T-helper 2 cell treated with Interferon-gamma antibody and Interleukin-4, amounts not matched to agents 100 ng/mL and 5 ng/mL, for 36 hours (primary cell): ENCODE results near the gene IL12RB1. TPM values are rescaled to one million over a fixed set of nuclear protein-coding genes. Genes with fewer than 3 reads are reported as not detected.

ENCODE experiments used
- intact Hi-C: fragments of 100-400 bp; cut with micrococcal nuclease; formaldehyde crosslinking; loops from one replicate; pipeline ENCODE4 v1.15.1; 2023
- total RNA-seq: library from RNA; stranded (reverse); gene quantifications from 2 replicates; pipeline ENCODE4 v1.2.3, GENCODE V29; 2022

Gene IL12RB1
- total RNA-seq, 1 donor from 2014 or later = 93.9 TPM

- intact Hi-C loops = no loop called here
Observed at GRCh38 chr19:18090545-18091216, 3.9 kb upstream of the IL12RB1 start.

GRCh38 chr19:18089726-18090125, 3.0 kb upstream of the IL12RB1 start:
- intact Hi-C loops = loop anchor here (2.0 kb wide), 1 partner anchor 29 kb away; no protein-coding TSS in a partner anchor

DNA sequence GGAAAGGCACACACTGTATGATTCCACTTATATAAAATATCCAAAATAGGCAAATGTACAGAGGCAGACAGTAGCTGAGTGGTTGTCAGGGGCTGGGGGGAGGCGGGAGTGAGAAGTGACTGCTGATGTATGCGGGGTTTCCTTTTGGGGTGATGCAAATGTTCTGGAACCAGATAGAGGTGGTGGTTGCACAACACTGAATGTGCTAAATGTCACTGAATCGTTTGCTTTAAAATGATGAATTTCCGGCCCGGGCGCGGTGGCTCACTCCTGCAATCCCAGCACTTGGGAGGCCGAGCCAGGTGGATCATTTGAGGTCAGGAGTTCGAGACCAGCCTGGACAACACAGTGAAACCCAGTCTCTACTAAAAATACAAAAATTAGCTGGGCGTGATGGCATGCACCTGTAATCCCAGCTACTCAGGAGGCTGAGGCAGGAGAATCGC, 2.4 kb upstream of the IL12RB1 start:
- intact Hi-C loops = loop anchor here (2.0 kb wide), 1 partner anchor 30 kb away; no protein-coding TSS in a partner anchor

- intact Hi-C loops = no loop called here
Observed at GRCh38 chr19:18085702-18086457, 854 bp downstream of the IL12RB1 start.

DNA sequence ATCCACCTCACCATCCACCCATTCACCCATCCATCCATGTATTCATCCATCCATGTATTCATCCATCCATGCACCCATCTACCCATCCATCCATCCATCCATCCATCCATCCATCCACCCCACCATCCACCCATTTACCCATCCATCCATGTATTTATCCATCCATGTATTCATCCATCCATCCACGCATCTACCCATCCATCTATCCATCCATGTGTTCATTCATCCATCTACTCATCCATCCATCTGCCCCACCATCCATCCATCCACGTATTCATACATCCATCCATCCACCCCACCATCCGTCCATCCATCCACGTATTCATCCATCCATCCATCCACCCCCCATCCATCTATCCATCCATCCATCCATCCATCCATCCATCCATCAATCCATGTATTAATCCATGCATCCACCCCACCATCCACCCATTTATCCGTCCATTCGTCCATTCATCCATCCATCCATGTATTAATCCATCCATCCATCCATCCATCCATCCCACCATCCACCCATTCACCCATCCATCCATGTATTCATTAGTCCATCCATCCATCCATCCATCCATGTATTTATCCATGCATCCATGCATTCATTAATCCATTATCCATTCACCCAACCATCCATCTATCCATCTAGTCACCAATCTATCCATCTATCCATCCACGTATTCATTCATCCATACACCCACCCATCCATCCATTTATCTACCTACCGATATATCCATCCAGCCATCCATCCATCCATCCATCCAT, 2.6 kb downstream of the IL12RB1 start:
- intact Hi-C loops = no loop called here

DNA sequence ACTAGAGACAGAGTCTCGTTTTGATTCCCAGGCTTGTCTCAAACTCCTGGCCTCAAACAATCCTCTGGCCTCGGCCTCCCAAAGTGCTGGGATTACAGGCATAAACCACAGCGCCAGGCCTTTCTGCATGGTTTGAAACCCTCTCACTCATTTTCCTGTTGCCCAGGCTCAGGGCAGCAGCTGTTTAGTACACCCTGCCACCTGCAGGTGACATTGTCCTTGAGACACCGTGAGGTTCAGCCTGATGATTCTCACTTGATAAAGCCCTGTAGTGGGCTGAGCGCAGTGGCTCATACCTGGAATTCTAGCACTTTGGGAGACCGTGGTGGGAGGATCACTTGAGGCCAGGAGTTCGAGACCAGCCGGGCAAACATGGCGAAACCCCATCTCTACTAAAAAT, 12.5 kb downstream of the IL12RB1 start:
- intact Hi-C loops = no loop called here

- intact Hi-C loops = no loop called here
Observed at GRCh38 chr19:18073197-18073596, 13.5 kb downstream of the IL12RB1 start.

- intact Hi-C loops = no loop called here
Observed at GRCh38 chr19:18072335-18072734, 14.4 kb downstream of the IL12RB1 start.

GRCh38 chr19:18070181-18070580, 16.6 kb downstream of the IL12RB1 start:
- intact Hi-C loops = no loop called here

GRCh38 chr19:18069383-18069782, 17.4 kb downstream of the IL12RB1 start:
- intact Hi-C loops = no loop called here

DNA sequence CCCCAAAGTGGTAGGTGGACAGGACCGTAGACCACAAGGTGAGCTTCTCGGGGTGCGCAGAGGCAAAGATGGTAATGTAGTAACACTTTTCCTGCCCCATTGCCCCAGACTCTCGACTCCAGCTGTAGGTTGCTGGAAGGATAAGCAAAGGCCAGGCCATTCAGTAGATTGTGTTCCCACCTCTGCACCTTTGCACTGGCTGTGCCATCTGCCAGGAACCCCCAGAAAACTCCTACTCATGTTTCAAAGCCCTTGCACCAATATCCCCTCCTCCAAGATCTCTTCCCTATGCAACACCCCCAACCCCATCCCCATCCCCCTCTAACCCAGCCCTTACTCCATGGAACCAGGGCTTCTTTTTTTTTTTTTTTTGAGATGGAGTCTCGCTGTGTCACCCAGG, 18.3 kb downstream of the IL12RB1 start:
- intact Hi-C loops = no loop called here

- intact Hi-C loops = no loop called here
Observed at GRCh38 chr19:18065173-18065495, 21.6 kb downstream of the IL12RB1 start.

DNA sequence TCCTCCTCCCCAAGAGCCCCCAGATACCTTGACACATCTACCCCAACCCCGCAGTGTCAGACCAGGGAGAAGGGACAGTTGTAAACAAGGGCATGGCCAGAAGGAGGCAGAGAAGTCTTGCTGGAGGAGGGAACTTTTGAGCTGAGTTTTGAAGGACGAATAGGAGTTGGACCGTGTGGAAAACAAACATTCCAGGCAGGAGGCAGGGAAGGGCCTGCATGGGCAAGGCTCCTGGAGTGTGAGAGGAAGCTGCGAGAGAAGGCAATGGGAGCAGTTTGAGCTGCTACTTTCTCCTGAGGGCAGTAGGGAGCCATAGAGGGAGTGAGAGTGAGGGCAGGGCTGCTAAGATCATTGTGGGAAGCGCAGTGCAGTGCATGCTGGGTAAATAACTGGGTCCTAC, 23.3 kb downstream of the IL12RB1 start:
- intact Hi-C loops = no loop called here

GRCh38 chr19:18062028-18062427, 24.7 kb downstream of the IL12RB1 start:
- intact Hi-C loops = no loop called here

DNA sequence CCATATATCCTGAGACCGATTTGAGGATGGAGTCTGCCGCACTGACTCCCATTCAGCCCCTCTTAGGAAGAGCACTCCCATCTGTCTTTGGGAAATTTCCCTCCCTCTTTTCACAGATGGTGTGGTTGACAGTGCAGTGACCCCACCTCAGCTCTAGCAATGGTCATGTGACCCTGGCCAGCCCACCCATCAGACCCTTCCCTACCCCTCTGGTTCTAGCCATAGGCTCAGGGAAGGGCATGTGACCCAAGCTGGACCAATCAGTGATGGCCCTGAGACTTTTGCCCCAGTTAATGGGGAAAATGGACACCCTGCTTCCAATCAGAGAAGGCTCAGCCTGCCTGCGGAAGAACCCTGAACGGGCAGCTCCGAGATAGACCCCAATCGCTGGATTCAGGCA, 26.3 kb downstream of the IL12RB1 start:
- intact Hi-C loops = no loop called here

GRCh38 chr19:18059902-18060301, 26.8 kb downstream of the IL12RB1 start:
- intact Hi-C loops = loop anchor here (5.0 kb wide), 1 partner anchor 113 kb away; no protein-coding TSS in a partner anchor

DNA sequence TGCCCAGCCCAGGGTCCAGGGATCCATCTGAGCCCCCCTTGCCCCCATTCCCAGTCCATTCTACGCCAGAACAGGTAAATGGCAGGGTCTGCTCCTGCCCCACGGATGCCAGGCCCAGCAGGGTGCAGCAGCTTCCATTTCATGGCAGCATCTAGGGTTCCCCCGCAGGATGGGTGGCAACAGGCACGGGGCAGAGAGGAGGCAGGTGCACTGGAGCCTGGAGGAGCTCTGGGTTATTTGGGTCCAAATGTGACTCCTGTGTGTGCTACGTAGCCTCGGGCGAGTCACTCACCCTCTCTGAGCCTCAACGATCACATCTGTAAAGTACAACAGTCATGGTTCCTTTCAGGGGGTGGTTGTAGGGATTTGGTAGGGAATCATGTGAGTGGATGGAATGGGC, 27.4 kb downstream of the IL12RB1 start:
- intact Hi-C loops = loop anchor here (5.0 kb wide), 1 partner anchor 112 kb away; no protein-coding TSS in a partner anchor

GRCh38 chr19:18058208-18059009, 28.3 kb downstream of the IL12RB1 start:
- intact Hi-C loops = loop anchor here (1.0 to 5.0 kb wide), 3 partner anchors 13 to 111 kb away; no protein-coding TSS in a partner anchor

- intact Hi-C loops = loop anchor here (5.0 kb wide), 1 partner anchor 110 kb away; no protein-coding TSS in a partner anchor
Observed at GRCh38 chr19:18057557-18057956, 29.2 kb downstream of the IL12RB1 start.

DNA sequence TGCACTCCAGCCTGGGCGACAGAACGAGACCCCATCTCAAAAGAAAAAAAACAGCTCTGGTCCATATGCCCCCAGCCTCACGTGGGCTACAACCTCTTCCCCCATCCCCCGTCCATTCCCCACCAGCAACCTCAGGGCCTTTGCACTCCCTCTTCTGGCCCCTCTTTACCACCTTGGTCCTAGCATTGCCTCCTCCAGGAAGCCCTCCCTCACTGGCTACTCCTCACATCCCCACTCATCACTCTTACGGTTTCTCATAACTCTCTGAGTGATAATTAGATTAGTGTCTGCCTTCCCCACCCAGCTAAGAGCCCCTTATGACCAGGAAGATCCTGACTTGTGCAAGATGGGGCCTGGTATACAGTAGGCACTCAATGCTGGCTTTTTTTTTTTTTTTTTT, 30.8 kb downstream of the IL12RB1 start:
- intact Hi-C loops = loop anchor here (5.0 kb wide), 1 partner anchor 109 kb away; no protein-coding TSS in a partner anchor
